Gastrocnemius medialis (tissue), 4 donors: ENCODE data around the gene TCTN2.

Experiments used
- CTCF ChIP-seq, 5 experiments: fragments of 450-650 bp in 3 of 5; fragments of 200-600 bp in 2 of 5; sonication (generic) in 2 of 5; IDR thresholded peaks in 4 of 5; conservative IDR thresholded peaks in 1 of 5; 1 replicate in 4 of 5; 2 replicates in 1 of 5; pipeline ENCODE4 v1.5.1; 2016 to 2019; ENCODE audit warnings: antibody characterized with exemption in 5 of 5, mild to moderate bottlenecking in 3 of 5, moderate library complexity in 3 of 5
- POLR2A ChIP-seq, 2 donors: fragments of 450-650 bp; IDR thresholded peaks; one replicate each; pipeline ENCODE4 v1.6.1; 2017; ENCODE audit warnings: antibody characterized with exemption in 2 of 2, mild to moderate bottlenecking in 2 of 2, moderate library complexity in 2 of 2

- TF ChIP-seq CTCF (IDR thresholded peaks at IDR 0.05 in 4 of 5, conservative IDR thresholded peaks at IDR 0.05 in 1 of 5) (no peak), POLR2A (IDR thresholded peaks at IDR 0.05) (no peak)
These were observed 77.7 kb downstream of the TCTN2 start for GRCh38 chr12:123748661-123749060.
